DMS53 (cell line): ENCODE results near the gene RHOXF2.
"Not testable (repeated sequence)": the region's sequence is repeated elsewhere in the genome, so short reads cannot be mapped to it uniquely, and the experiment has no call there.

Experiments used
- DNase-seq: peaks from one replicate; lab custom pipeline; 2025; lab: John Stamatoyannopoulos, UW

RHOXF2 gene

GRCh38 chrX:120158313-120158712 is at the start of gene RHOXF2:
Gene RHOXF2, plus strand, starts transcription at chrX:120158613. Its CDS starts 138 bp downstream, at chrX:120158751.
- not testable (repeated sequence) for DNase-seq

- no peak for DNase-seq
These were observed 49.0 kb upstream of the RHOXF2 start for GRCh38 chrX:120109378-120109777.

- DNase-seq: no peak
These were observed 46.8 kb upstream of the RHOXF2 start for GRCh38 chrX:120111611-120112010.

GRCh38 chrX:120115438-120115963 is 42.9 kb upstream of the RHOXF2 start, which contains the start of gene RHOXF1:
Gene RHOXF1, minus strand, starts transcription at chrX:120115913. Its CDS starts 51 bp downstream, at chrX:120115862.
- DNase-seq: no peak

- DNase-seq: peak; percentile 43
These were observed 38.2 kb upstream of the RHOXF2 start for GRCh38 chrX:120120223-120120622.

- peak; percentile 8 for DNase-seq
These were observed 33.0 kb upstream of the RHOXF2 start for GRCh38 chrX:120125444-120125843.

- DNase-seq: not testable (repeated sequence)
These were observed 30.0 kb upstream of the RHOXF2 start for GRCh38 chrX:120128306-120128846.

- DNase-seq: no peak
These were observed 22.3 kb upstream of the RHOXF2 start for GRCh38 chrX:120136128-120136527.

GRCh38 chrX:120136840-120137239 is 21.6 kb upstream of the RHOXF2 start:
- no peak for DNase-seq

- no peak for DNase-seq
These were observed 21.0 kb upstream of the RHOXF2 start for GRCh38 chrX:120137439-120137838.

- no peak for DNase-seq
These were observed 18.0 kb upstream of the RHOXF2 start for GRCh38 chrX:120140293-120140981.

GRCh38 chrX:120144178-120144844 is 14.1 kb upstream of the RHOXF2 start:
- no peak for DNase-seq

GRCh38 chrX:120145295-120145925 is 13.0 kb upstream of the RHOXF2 start:
- DNase-seq: no peak

- DNase-seq: not testable (repeated sequence)
These were observed 12.1 kb upstream of the RHOXF2 start for GRCh38 chrX:120146323-120146722.

GRCh38 chrX:120147537-120147936 is 10.9 kb upstream of the RHOXF2 start:
- peak; percentile 27 for DNase-seq

GRCh38 chrX:120150109-120150744 is 8.2 kb upstream of the RHOXF2 start:
- DNase-seq: not testable (repeated sequence)

GRCh38 chrX:120159086-120159485 is 673 bp downstream of the RHOXF2 start:
- DNase-seq: not testable (repeated sequence)

- not testable (repeated sequence) for DNase-seq
These were observed 34.8 kb downstream of the RHOXF2 start for GRCh38 chrX:120193254-120193653.

- not testable (repeated sequence) for DNase-seq
These were observed 35.3 kb downstream of the RHOXF2 start for GRCh38 chrX:120193720-120194119.

GRCh38 chrX:120195786-120196185 is 37.4 kb downstream of the RHOXF2 start:
- not testable (repeated sequence) for DNase-seq

- not testable (repeated sequence) for DNase-seq
These were observed 38.3 kb downstream of the RHOXF2 start for GRCh38 chrX:120196626-120197283.
